GM18520 (cell line): ENCODE measurements around the gene MMP3.

Experiments used
- ATAC-seq: cut with Tn5 transposase; IDR thresholded peaks from one replicate; pipeline ENCODE4 v1.9.1; 2021; ENCODE audit not compliant: unreplicated experiment

The MMP3 gene

DNA sequence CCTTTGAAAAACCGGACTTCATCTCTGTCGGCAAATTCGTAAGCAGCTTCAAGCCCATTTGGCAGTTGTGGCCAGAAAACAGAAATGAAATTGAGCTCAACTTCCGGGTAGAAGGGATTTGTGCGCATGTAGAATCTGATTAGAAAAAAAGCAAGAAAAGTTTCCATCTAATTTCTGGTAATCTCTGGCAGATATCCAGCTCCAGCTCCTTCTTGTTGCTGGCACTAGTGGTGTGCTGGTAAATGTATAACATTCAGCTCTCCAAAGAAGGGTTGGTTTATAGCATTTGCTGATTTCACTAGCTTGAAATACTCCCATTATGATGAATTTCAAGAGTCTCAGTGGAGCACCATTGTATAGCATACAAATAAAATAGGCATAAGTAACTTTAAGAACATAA is 50.8 kb downstream of the MMP3 start:
- no peak for ATAC-seq

- ATAC-seq, result no peak
These were observed 52.0 kb downstream of the MMP3 start for GRCh38 chr11:102791271-102792036.

DNA sequence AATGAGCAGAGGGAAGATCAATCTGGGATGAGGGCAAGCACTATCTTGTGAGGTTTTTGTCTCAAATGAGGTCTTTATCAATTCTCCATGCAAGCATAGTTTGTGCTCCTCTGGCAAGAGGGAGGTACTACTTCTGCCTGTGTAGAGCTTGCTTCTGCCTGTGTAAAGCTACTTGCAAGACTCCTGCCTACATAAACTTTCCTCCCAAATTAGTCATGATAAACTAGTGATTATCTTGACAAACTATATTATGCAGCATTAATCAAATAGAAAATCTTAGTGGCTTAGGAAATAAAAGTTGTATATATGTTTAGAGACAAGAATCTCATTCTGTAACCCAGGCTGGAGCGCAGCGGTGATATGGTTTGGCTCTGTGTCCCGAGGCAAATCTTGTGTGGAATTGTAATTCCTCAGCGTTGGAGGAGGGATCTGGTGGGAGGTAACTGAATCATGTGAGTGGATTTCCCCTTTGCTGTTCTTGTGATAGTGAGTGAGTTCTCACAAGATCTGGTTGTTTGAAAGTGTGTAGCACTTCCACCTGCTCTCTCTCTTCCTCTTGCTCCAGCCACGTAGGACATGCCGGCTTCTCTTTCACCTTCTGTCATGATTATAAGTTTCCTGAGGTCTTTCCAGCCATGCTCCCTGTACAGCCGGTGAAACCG is 54.9 kb downstream of the MMP3 start:
- no peak for ATAC-seq
